ENCODE results near the gene CYTH2. TPM values are rescaled to one million over a fixed set of nuclear protein-coding genes. Genes with fewer than 3 reads are reported as not detected.

The CYTH2 gene
- total and polyA plus RNA-seq, 4 donors = 32.7 to 76.6 (median 59.0) TPM

- 91 to 92% methylated on average over 2 of the region's 2 CpGs for WGBS, 2 donors
- no peak overlapping the region for H3K4me3 ChIP-seq (ENCODE audit: low read length in 2 of 2)
- H3K36me3 ChIP-seq (ENCODE audit: control insufficient read depth in 1 of 2, insufficient read depth in 2 of 2, low read length in 1 of 2) = peaks cover 0 to 2% of the 10 kb centered on the region in 2 donors
- no peaks in the 10 kb centered on the region for H3K27me3 ChIP-seq (ENCODE audit: control insufficient read depth in 1 of 2, insufficient read depth in 2 of 2, low read length in 1 of 2)
- intact Hi-C loops (cut with DNase I) = no loop called here
- ATAC-seq (ENCODE audit: low FRiP score) (no peak), DNase-seq (no peak)
- no peak overlapping the region for H3K27ac ChIP-seq (ENCODE audit: low read depth in 1 of 2, low read length in 2 of 2)
- H3K4me1 ChIP-seq (ENCODE audit: control insufficient read depth in 1 of 2, insufficient read depth in 2 of 2, low read length in 2 of 2) = no peaks in the 10 kb centered on the region
- no peaks in the 10 kb centered on the region for H3K9me3 ChIP-seq (ENCODE audit: control insufficient read depth, low read length)
These were observed 11.2 kb upstream of the CYTH2 start for GRCh38 chr19:48458016-48458415.

DNA sequence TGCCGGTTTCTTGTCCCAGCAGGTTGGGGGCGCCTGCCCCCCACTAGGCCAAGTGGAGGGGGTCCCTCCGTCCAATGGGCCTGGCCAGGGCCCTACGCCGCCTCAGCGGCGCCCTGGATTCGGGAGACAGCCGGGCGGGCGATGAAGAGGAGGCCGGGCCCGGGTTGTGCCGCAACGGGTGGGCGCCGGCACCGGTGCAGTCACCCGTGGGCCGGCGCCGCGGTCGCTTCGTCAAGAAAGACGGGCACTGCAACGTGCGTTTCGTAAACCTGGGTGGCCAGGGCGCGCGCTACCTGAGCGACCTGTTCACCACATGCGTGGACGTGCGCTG is 7.6 kb upstream of the CYTH2 start:
- Histone ChIP-seq H3K4me3 (ENCODE audit: low read length in 2 of 2) (no peak overlapping the region), H3K9me3 (ENCODE audit: control insufficient read depth, low read length) (no peaks in the 10 kb centered on the region), H3K27ac (ENCODE audit: low read depth in 1 of 2, low read length in 2 of 2) (no peak overlapping the region), H3K4me1 (ENCODE audit: control insufficient read depth in 1 of 2, insufficient read depth in 2 of 2, low read length in 2 of 2) (no peaks in the 10 kb centered on the region), H3K36me3 (ENCODE audit: control insufficient read depth in 1 of 2, insufficient read depth in 2 of 2, low read length in 1 of 2) (no peaks in the 10 kb centered on the region), H3K27me3 (ENCODE audit: control insufficient read depth in 1 of 2, insufficient read depth in 2 of 2, low read length in 1 of 2) (no peaks in the 10 kb centered on the region)
- 85 to 87% methylated on average over 33 to 36 of the region's 36 CpGs for WGBS, 2 donors
- ATAC-seq (ENCODE audit: low FRiP score) (peak; percentile 34), DNase-seq (no peak)
- intact Hi-C loops (cut with DNase I) = no loop called here

GRCh38 chr19:48461982-48462655 is 7.0 kb upstream of the CYTH2 start:
- no peaks in the 10 kb centered on the region for H3K36me3 ChIP-seq (ENCODE audit: control insufficient read depth in 1 of 2, insufficient read depth in 2 of 2, low read length in 1 of 2)
- H3K27me3 ChIP-seq (ENCODE audit: control insufficient read depth in 1 of 2, insufficient read depth in 2 of 2, low read length in 1 of 2) = no peaks in the 10 kb centered on the region
- 66 to 67% methylated on average over 62 of the region's 62 CpGs for WGBS, 2 donors
- no peak overlapping the region for H3K27ac ChIP-seq (ENCODE audit: low read depth in 1 of 2, low read length in 2 of 2)
- H3K9me3 ChIP-seq (ENCODE audit: control insufficient read depth, low read length) = no peaks in the 10 kb centered on the region
- H3K4me1 ChIP-seq (ENCODE audit: control insufficient read depth in 1 of 2, insufficient read depth in 2 of 2, low read length in 2 of 2) = no peaks in the 10 kb centered on the region
- intact Hi-C loops (cut with DNase I) = no loop called here
- ATAC-seq (ENCODE audit: low FRiP score) (no peak), DNase-seq (no peak)
- no peak overlapping the region for H3K4me3 ChIP-seq (ENCODE audit: low read length in 2 of 2)

DNA sequence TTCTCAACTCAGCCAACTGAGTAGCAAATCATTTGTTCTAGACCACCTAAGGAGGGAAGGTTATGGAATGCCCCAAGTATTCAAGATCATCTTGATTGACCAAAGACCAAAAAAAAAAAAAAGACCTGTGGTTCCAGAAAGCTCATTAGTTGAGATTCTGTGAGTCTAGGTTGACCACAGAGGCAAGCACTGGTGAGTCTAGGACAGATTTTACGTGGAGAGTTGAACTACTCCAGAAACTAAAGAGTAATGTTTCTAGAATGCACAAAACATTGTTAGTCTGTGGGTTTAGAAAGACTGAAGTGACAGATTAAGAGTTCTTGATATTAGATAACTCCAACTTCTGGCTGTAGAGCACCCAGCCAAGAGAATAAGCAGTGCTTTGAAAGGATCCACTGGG is 4.0 kb upstream of the CYTH2 start:
- Histone ChIP-seq H3K9me3 (ENCODE audit: control insufficient read depth, low read length) (no peaks in the 10 kb centered on the region), H3K27me3 (ENCODE audit: control insufficient read depth in 1 of 2, insufficient read depth in 2 of 2, low read length in 1 of 2) (no peaks in the 10 kb centered on the region), H3K4me1 (ENCODE audit: control insufficient read depth in 1 of 2, insufficient read depth in 2 of 2, low read length in 2 of 2) (no peaks in the 10 kb centered on the region), H3K4me3 (ENCODE audit: low read length in 2 of 2) (no peak overlapping the region), H3K27ac (ENCODE audit: low read depth in 1 of 2, low read length in 2 of 2) (no peak overlapping the region), H3K36me3 (ENCODE audit: control insufficient read depth in 1 of 2, insufficient read depth in 2 of 2, low read length in 1 of 2) (no peaks in the 10 kb centered on the region)
- DNase-seq (no peak), ATAC-seq (ENCODE audit: low FRiP score) (no peak)
- intact Hi-C loops (cut with DNase I) = no loop called here
- WGBS, 2 donors = 81 to 95% methylated on average over 1 of the region's 1 CpG

DNA sequence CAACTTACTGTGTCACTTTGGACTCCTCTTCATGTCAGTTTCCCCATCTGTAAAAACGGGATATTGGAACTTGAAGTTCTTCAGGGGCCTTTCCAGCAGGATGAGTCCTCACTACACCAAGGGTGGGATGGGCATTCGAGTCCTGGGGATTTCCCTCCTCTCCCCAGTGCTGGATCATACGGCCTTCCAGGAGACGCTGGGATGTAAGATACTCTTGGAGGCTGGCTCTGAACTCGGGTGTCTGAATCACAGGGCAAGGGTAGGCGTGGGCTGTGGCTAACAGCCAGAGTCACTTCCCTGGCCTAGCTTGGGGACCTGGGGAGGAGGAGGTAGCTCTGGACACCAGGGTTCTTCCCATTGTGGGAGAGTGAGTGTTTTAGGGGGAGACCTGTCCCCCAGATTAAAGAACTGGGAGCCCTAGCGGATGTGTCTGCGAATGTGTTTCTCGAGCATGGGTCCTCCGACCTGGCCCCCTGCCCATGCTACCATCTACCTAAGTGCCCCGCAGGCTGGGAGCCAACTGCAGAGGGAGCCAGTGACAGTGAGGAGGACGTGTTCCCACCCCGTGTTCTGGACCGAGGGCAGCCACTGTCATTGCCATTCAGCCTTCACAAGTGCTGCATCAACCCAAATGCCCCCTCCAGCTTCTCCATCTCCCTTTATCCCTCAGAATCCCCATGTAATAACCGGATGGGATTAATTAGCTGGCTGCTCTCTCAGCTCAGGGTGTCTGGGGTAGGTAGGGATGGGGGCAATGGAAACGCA is 2.4 kb upstream of the CYTH2 start:
- ATAC-seq (ENCODE audit: low FRiP score) (no peak), DNase-seq (no peak)
- H3K27me3 ChIP-seq (ENCODE audit: control insufficient read depth in 1 of 2, insufficient read depth in 2 of 2, low read length in 1 of 2) = no peaks in the 10 kb centered on the region
- H3K9me3 ChIP-seq (ENCODE audit: control insufficient read depth, low read length) = no peaks in the 10 kb centered on the region
- WGBS, 2 donors = 65% methylated on average over 16 of the region's 16 CpGs
- H3K27ac ChIP-seq (ENCODE audit: low read depth in 1 of 2, low read length in 2 of 2) = no peak overlapping the region
- peaks cover 0 to 5% of the 10 kb centered on the region in 2 donors for H3K36me3 ChIP-seq (ENCODE audit: control insufficient read depth in 1 of 2, insufficient read depth in 2 of 2, low read length in 1 of 2)
- intact Hi-C loops (cut with DNase I) = no loop called here
- no peaks in the 10 kb centered on the region for H3K4me1 ChIP-seq (ENCODE audit: control insufficient read depth in 1 of 2, insufficient read depth in 2 of 2, low read length in 2 of 2)
- H3K4me3 ChIP-seq (ENCODE audit: low read length in 2 of 2) = no peak overlapping the region

- ATAC-seq (ENCODE audit: low FRiP score) = peak; percentile 97
- H3K4me3 ChIP-seq (ENCODE audit: low read length in 2 of 2) = peak overlapping the region in 1 of 2 donors; percentile 87
- no peaks in the 10 kb centered on the region for H3K27me3 ChIP-seq (ENCODE audit: control insufficient read depth in 1 of 2, insufficient read depth in 2 of 2, low read length in 1 of 2)
- intact Hi-C loops (cut with DNase I) = loop anchor here in 1 of 2 donors (1.0 kb wide), 1 partner anchor 24 kb away; the partner anchor contains the start of gene GRWD1
- H3K36me3 ChIP-seq (ENCODE audit: control insufficient read depth in 1 of 2, insufficient read depth in 2 of 2, low read length in 1 of 2) = peaks cover 4 to 5% of the 10 kb centered on the region in 2 donors
- no peaks in the 10 kb centered on the region for H3K9me3 ChIP-seq (ENCODE audit: control insufficient read depth, low read length)
- no peak overlapping the region for H3K27ac ChIP-seq (ENCODE audit: low read depth in 1 of 2, low read length in 2 of 2)
- no peaks in the 10 kb centered on the region for H3K4me1 ChIP-seq (ENCODE audit: control insufficient read depth in 1 of 2, insufficient read depth in 2 of 2, low read length in 2 of 2)
- peak; percentile 99 to 100 for DNase-seq
- 0% methylated on average over 36 of the region's 36 CpGs for WGBS, 2 donors
These were observed 339 bp upstream of the CYTH2 start for GRCh38 chr19:48468772-48469288.

DNA sequence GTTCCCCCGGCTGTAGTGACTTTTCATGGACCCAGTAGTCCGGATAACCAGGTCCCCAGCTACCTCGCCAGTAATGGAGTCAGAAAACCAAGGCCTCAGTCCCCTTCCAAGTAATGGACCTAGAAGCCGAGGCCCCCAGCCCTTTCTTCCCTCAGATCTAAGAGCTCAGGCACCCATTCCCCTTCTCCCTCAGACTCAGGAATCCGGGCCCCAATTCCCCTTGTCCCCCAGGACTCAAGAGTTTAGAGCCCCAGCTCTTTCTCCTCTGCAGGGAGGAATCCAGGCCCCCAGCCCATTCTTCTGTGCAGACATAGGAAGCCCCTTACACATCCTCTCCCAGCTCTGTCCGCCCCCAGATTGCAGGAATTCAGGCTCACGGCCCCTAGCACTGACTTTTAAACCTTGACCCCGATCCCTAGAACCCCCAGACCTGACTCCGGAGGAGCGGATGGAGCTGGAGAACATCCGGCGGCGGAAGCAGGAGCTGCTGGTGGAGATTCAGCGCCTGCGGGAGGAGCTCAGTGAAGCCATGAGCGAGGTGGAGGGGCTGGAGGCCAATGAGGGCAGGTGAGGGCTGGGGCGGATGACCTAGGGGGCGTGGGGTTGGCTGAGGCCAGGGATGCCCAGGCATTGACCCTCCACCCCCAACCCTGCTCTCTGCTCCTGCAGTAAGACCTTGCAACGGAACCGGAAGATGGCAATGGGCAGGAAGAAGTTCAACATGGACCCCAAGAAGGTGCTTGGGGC is 938 bp downstream of the CYTH2 start:
- peak overlapping the region; percentile 45 to 87 for H3K4me3 ChIP-seq (ENCODE audit: low read length in 2 of 2)
- H3K36me3 ChIP-seq (ENCODE audit: control insufficient read depth in 1 of 2, insufficient read depth in 2 of 2, low read length in 1 of 2) = peaks cover 4 to 7% of the 10 kb centered on the region in 2 donors
- H3K27ac ChIP-seq (ENCODE audit: low read depth in 1 of 2, low read length in 2 of 2) = no peak overlapping the region
- H3K27me3 ChIP-seq (ENCODE audit: control insufficient read depth in 1 of 2, insufficient read depth in 2 of 2, low read length in 1 of 2) = no peaks in the 10 kb centered on the region
- no peak for DNase-seq
- no peaks in the 10 kb centered on the region for H3K4me1 ChIP-seq (ENCODE audit: control insufficient read depth in 1 of 2, insufficient read depth in 2 of 2, low read length in 2 of 2)
- ATAC-seq (ENCODE audit: low FRiP score) = no peak
- no peaks in the 10 kb centered on the region for H3K9me3 ChIP-seq (ENCODE audit: control insufficient read depth, low read length)
- 48 to 53% methylated on average over 20 of the region's 20 CpGs for WGBS, 2 donors
- intact Hi-C loops (cut with DNase I) = no loop called here

GRCh38 chr19:48470856-48471255 is 1.7 kb downstream of the CYTH2 start:
- Histone ChIP-seq H3K27me3 (ENCODE audit: control insufficient read depth in 1 of 2, insufficient read depth in 2 of 2, low read length in 1 of 2) (no peaks in the 10 kb centered on the region), H3K36me3 (ENCODE audit: control insufficient read depth in 1 of 2, insufficient read depth in 2 of 2, low read length in 1 of 2) (peaks cover 4 to 7% of the 10 kb centered on the region in 2 donors), H3K27ac (ENCODE audit: low read depth in 1 of 2, low read length in 2 of 2) (no peak overlapping the region), H3K4me3 (ENCODE audit: low read length in 2 of 2) (no peak overlapping the region), H3K4me1 (ENCODE audit: control insufficient read depth in 1 of 2, insufficient read depth in 2 of 2, low read length in 2 of 2) (no peaks in the 10 kb centered on the region), H3K9me3 (ENCODE audit: control insufficient read depth, low read length) (no peaks in the 10 kb centered on the region)
- 82 to 90% methylated on average over 10 of the region's 10 CpGs for WGBS, 2 donors
- ATAC-seq (ENCODE audit: low FRiP score) = no peak
- DNase-seq = no peak
- intact Hi-C loops (cut with DNase I) = no loop called here

Measured in aorta (tissue), 5 donors.